Liver (tissue), 9 donors: ENCODE results near the gene NUB1. TPM values are rescaled to one million over a fixed set of nuclear protein-coding genes. Genes with fewer than 3 reads are reported as not detected.

Experiments used
- DNase-seq: peaks from one replicate; pipeline ENCODE4 v3.0.0-alpha.2; 2017; ENCODE audit warnings: low spot score
- H3K27ac ChIP-seq, 2 donors: one replicate each; pipeline ENCODE4 v1.7.0; 2013; ENCODE audit warnings: inconsistent platforms in 2 of 2, low read length in 2 of 2, control low read depth in 1 of 2, low read depth in 1 of 2, mild to moderate bottlenecking in 1 of 2
- H3K27me3 ChIP-seq, 4 donors: one replicate each; pipeline versions ENCODE4 v1.6.1 to v1.7.0; 2013; ENCODE audit warnings: low read length in 3 of 4, inconsistent platforms in 1 of 4, mild to moderate bottlenecking in 1 of 4, moderate library complexity in 1 of 4; ENCODE audit not compliant: control insufficient read depth in 4 of 4, insufficient read depth in 4 of 4
- H3K36me3 ChIP-seq, 4 donors: one replicate each; pipeline versions ENCODE4 v1.6.1 to v1.7.0; 2013; ENCODE audit warnings: low read length in 3 of 4, mild to moderate bottlenecking in 3 of 4, low read depth in 1 of 4, moderate library complexity in 1 of 4; ENCODE audit not compliant: control insufficient read depth in 4 of 4, insufficient read depth in 3 of 4
- H3K4me1 ChIP-seq, 4 donors: one replicate each; pipeline versions ENCODE4 v1.6.1 to v1.7.0; 2013; ENCODE audit warnings: low read length in 3 of 4, mild to moderate bottlenecking in 3 of 4, moderate library complexity in 1 of 4; ENCODE audit not compliant: control insufficient read depth in 4 of 4, insufficient read depth in 4 of 4
- H3K4me3 ChIP-seq, 3 donors: one replicate each; pipeline versions ENCODE4 v1.6.1 to v1.7.0; 2013; ENCODE audit warnings: low read length in 3 of 3, control low read depth in 1 of 3, low read depth in 1 of 3, mild to moderate bottlenecking in 1 of 3
- H3K9ac ChIP-seq, 2 donors: one replicate each; pipeline ENCODE4 v1.7.0; 2013; ENCODE audit warnings: low read length in 2 of 2, mild to moderate bottlenecking in 2 of 2, moderate library complexity in 2 of 2, control low read depth in 1 of 2, low read depth in 1 of 2
- H3K9me3 ChIP-seq, 4 donors: one replicate each; pipeline versions ENCODE4 v1.6.1 to v1.7.0; 2013; ENCODE audit warnings: low read length in 3 of 4; ENCODE audit not compliant: control insufficient read depth in 4 of 4
- FOXA1 ChIP-seq: IDR thresholded peaks from 2 replicates; pipeline ENCODE4 v1.6.1; 2016; ENCODE audit warnings: antibody characterized with exemption
- HNF4A ChIP-seq, 2 donors: conservative IDR thresholded peaks; 2 replicates each; pipeline ENCODE4 v1.6.1; 2016; ENCODE audit warnings: antibody characterized with exemption in 2 of 2, mild to moderate bottlenecking in 2 of 2
- HNF4G ChIP-seq: IDR thresholded peaks from 2 replicates; pipeline ENCODE4 v1.6.1; 2016; ENCODE audit warnings: antibody characterized with exemption
- NR2F2 ChIP-seq: IDR thresholded peaks from 2 replicates; pipeline ENCODE4 v1.6.1; 2016; ENCODE audit warnings: antibody characterized with exemption
- RXRA ChIP-seq, 2 donors: IDR thresholded peaks; 2 replicates each; pipeline ENCODE4 v1.6.1; 2017 to 2018; ENCODE audit warnings: antibody characterized with exemption in 2 of 2, mild to moderate bottlenecking in 1 of 2
- SP1 ChIP-seq: IDR thresholded peaks from 2 replicates; pipeline ENCODE4 v1.6.1; 2018; ENCODE audit warnings: antibody characterized with exemption, mild to moderate bottlenecking
- WGBS: extraction: QIAGEN DNeasy Blood & Tissue Kit; methylation state at CpG from one replicate; pipeline ENCODE4 v1.1.7; 2013; 5-methylcytosine and 5-hydroxymethylcytosine counted together
- polyA plus RNA-seq, 2 donors: library from polyadenylated mRNA; stranded (reverse) in 1 of 2; unstranded in 1 of 2; fragments of 200-250 nt in 1 of 2; fragments of >200 nt in 1 of 2; fragmentation: Nextera tagmentation in 1 of 2; extraction: Ambion mirVana in 1 of 2; gene quantifications; one replicate each; pipeline versions ENCODE4 v1.2.1 to v1.2.3, GENCODE V29; 2013 to 2015
- total RNA-seq, 2 donors: library from RNA; depleted of rRNA; stranded (reverse); fragments of >200 nt; gene quantifications; one replicate each; pipeline ENCODE4 v1.2.3, GENCODE V29; 2014
- TF ChIP-seq, protein P1 (sequence below): IDR thresholded peaks from 2 replicates; pipeline ENCODE4 v1.6.1; 2016; ENCODE audit warnings: antibody characterized with exemption
- TF ChIP-seq, protein P2 (sequence below): IDR thresholded peaks from 2 replicates; pipeline ENCODE4 v1.6.1; 2016; ENCODE audit warnings: antibody characterized with exemption
- TF ChIP-seq, protein P3 (sequence below): fragments of 150-350 bp; IDR thresholded peaks from 2 replicates; pipeline ENCODE4 v1.5.1; 2017; ENCODE audit warnings: improper control_type of control experiment, low read depth, low read length; ENCODE audit not compliant: missing input control
- TF ChIP-seq, protein P4 (sequence below): IDR thresholded peaks from 2 replicates; pipeline ENCODE4 v1.6.1; 2016; ENCODE audit warnings: antibody characterized with exemption
- TF ChIP-seq, protein P5 (sequence below): IDR thresholded peaks from 2 replicates; pipeline ENCODE4 v1.6.1; 2016; ENCODE audit warnings: antibody characterized with exemption, mild to moderate bottlenecking
- donor health status: healthy.
- donor health status: healthy.
- donor health status: healthy.
- donor health status: healthy.
- donor health status: healthy.

NUB1 gene
- total and polyA plus RNA-seq, 4 donors: 14.0 to 27.9 (median 18.8) TPM

DNA sequence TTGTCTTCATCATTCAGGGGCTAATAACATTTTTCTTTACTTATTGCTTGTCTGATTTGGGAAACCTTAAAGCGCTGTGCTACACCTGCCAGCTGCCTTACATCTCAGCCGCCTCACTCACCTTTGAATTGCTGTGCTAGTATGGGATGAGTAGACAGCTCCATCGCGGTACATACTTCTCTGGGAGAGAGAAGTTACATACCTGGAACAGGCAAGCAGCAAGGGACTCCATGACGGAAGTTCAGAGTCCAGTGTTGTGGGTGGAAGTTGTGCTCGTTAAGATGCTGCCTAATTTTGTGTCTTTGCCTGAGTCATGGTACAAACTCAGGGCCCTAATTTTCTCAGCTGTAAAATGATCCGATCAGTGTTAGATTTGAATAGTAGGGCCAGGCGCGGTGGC, 1.9 kb downstream of the NUB1 start:
- TF ChIP-seq NR2F2 (no peak), HNF4A (conservative IDR thresholded peaks at IDR 0.05) (no peak), FOXA1 (no peak)
- TF ChIP-seq, protein P1, sequence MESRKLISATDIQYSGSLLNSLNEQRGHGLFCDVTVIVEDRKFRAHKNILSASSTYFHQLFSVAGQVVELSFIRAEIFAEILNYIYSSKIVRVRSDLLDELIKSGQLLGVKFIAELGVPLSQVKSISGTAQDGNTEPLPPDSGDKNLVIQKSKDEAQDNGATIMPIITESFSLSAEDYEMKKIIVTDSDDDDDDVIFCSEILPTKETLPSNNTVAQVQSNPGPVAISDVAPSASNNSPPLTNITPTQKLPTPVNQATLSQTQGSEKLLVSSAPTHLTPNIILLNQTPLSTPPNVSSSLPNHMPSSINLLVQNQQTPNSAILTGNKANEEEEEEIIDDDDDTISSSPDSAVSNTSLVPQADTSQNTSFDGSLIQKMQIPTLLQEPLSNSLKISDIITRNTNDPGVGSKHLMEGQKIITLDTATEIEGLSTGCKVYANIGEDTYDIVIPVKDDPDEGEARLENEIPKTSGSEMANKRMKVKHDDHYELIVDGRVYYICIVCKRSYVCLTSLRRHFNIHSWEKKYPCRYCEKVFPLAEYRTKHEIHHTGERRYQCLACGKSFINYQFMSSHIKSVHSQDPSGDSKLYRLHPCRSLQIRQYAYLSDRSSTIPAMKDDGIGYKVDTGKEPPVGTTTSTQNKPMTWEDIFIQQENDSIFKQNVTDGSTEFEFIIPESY: no peak
- TF ChIP-seq, protein P2, sequence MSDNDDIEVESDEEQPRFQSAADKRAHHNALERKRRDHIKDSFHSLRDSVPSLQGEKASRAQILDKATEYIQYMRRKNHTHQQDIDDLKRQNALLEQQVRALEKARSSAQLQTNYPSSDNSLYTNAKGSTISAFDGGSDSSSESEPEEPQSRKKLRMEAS: no peak
- TF ChIP-seq, protein P3, sequence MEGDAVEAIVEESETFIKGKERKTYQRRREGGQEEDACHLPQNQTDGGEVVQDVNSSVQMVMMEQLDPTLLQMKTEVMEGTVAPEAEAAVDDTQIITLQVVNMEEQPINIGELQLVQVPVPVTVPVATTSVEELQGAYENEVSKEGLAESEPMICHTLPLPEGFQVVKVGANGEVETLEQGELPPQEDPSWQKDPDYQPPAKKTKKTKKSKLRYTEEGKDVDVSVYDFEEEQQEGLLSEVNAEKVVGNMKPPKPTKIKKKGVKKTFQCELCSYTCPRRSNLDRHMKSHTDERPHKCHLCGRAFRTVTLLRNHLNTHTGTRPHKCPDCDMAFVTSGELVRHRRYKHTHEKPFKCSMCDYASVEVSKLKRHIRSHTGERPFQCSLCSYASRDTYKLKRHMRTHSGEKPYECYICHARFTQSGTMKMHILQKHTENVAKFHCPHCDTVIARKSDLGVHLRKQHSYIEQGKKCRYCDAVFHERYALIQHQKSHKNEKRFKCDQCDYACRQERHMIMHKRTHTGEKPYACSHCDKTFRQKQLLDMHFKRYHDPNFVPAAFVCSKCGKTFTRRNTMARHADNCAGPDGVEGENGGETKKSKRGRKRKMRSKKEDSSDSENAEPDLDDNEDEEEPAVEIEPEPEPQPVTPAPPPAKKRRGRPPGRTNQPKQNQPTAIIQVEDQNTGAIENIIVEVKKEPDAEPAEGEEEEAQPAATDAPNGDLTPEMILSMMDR: no peak
- Histone ChIP-seq H3K9ac (no peak overlapping the region), H3K27ac (no peak overlapping the region)

DNA sequence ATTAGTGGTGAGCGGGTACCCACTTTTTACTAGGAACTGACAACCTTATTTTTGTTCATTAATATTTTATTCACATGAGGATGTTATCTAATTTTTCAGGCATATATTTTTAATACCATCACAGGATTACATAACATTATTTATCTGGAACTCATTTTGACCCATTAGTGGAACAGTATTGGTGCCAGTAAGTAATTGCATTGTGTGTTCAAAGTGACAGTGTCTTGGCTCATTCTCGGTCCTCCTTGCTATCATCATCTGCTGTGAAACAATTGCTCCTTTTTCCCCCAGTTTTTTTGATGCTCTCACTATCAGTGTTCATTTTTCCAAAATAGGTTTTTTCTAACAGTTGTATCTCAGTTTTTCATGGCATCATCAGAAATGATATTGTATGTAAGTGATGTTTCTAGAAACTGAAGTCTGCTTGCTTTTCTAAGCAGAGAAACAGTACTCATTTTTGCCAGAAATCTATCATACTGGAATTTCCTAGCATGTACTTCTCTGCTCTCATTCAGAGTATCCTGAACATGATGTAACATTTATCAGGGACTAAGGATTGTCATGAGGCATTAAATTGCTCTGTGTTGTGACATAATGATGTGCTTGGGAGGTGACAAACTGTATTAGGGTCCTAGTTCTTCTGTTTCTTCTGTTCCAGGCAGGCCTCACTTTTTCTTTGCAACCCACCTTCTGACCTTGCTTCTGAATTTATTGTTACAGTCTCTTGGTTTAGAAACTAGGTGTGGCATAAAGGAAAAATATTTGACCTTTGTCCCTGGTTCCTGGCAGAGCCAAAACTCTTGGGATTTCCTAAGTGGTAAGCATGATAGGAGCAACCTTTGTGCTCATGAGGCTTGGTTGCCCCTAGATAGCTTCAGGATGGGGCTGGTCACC, 4.2 kb downstream of the NUB1 start:
- no peaks in the 10 kb centered on the region for H3K27me3 ChIP-seq
- no peak overlapping the region for H3K4me3 ChIP-seq
- 87% methylated on average over 2 of the region's 2 CpGs for WGBS
- TF ChIP-seq RXRA (IDR thresholded peaks at IDR 0.05) (no peak), SP1 (peak; percentile 30), HNF4A (conservative IDR thresholded peaks at IDR 0.05) (peak; percentile 39 to 65), HNF4G (no peak)
- TF ChIP-seq, protein P4, sequence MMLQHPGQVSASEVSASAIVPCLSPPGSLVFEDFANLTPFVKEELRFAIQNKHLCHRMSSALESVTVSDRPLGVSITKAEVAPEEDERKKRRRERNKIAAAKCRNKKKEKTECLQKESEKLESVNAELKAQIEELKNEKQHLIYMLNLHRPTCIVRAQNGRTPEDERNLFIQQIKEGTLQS: peak; percentile 13
- TF ChIP-seq, protein P5, sequence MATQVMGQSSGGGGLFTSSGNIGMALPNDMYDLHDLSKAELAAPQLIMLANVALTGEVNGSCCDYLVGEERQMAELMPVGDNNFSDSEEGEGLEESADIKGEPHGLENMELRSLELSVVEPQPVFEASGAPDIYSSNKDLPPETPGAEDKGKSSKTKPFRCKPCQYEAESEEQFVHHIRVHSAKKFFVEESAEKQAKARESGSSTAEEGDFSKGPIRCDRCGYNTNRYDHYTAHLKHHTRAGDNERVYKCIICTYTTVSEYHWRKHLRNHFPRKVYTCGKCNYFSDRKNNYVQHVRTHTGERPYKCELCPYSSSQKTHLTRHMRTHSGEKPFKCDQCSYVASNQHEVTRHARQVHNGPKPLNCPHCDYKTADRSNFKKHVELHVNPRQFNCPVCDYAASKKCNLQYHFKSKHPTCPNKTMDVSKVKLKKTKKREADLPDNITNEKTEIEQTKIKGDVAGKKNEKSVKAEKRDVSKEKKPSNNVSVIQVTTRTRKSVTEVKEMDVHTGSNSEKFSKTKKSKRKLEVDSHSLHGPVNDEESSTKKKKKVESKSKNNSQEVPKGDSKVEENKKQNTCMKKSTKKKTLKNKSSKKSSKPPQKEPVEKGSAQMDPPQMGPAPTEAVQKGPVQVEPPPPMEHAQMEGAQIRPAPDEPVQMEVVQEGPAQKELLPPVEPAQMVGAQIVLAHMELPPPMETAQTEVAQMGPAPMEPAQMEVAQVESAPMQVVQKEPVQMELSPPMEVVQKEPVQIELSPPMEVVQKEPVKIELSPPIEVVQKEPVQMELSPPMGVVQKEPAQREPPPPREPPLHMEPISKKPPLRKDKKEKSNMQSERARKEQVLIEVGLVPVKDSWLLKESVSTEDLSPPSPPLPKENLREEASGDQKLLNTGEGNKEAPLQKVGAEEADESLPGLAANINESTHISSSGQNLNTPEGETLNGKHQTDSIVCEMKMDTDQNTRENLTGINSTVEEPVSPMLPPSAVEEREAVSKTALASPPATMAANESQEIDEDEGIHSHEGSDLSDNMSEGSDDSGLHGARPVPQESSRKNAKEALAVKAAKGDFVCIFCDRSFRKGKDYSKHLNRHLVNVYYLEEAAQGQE: no peak
- TF ChIP-seq, protein P1: no peak
- TF ChIP-seq, protein P2: no peak
- no peaks in the 10 kb centered on the region for H3K9me3 ChIP-seq
- no peak for DNase-seq
- H3K27ac ChIP-seq: peak overlapping the region in 1 of 2 donors; percentile 1
- H3K9ac ChIP-seq: no peak overlapping the region
- peaks cover 3 to 34% (median 22%) of the 10 kb centered on the region in 4 donors for H3K4me1 ChIP-seq
- peaks cover 2 to 17% (median 13%) of the 10 kb centered on the region in 4 donors for H3K36me3 ChIP-seq

More for the DNA sequence above, 1.9 kb downstream of the NUB1 start:
- Histone ChIP-seq H3K4me1 (peaks cover 1 to 26% (median 16%) of the 10 kb centered on the region in 4 donors), H3K27me3 (no peaks in the 10 kb centered on the region), H3K9me3 (no peaks in the 10 kb centered on the region), H3K36me3 (peaks cover 2 to 17% (median 13%) of the 10 kb centered on the region in 4 donors), H3K4me3 (no peak overlapping the region)
- 94% methylated on average over 9 of the region's 9 CpGs for WGBS
- DNase-seq: no peak
